Heart right ventricle (tissue), 16 donors: ENCODE data around the gene FOXN4. TPM values are rescaled to one million over a fixed set of nuclear protein-coding genes. Genes with fewer than 3 reads are reported as not detected.

Experiments used
- ATAC-seq, 8 donors: fragments of 200-7000 bp; cut with Tn5 transposase; one replicate each; pipeline ENCODE4 v1.9.1; 2020; ENCODE audit warnings: mild to moderate bottlenecking in 8 of 8, moderate library complexity in 8 of 8, moderate number of reproducible peaks in 1 of 8
- DNase-seq, 2 donors: peaks; one replicate each; pipeline ENCODE4 v3.0.0-alpha.2; 2020
- H3K27ac ChIP-seq, 10 donors: fragments of 200-600 bp; sonication (generic) in 2 of 10; one replicate each; pipeline versions ENCODE4 v1.5.0 to v1.8.0; 2020 to 2022; ENCODE audit warnings: mild to moderate bottlenecking in 3 of 10
- H3K27me3 ChIP-seq, 7 donors: fragments of 200-600 bp; one replicate each; pipeline ENCODE4 v1.8.0; 2021 to 2022; ENCODE audit warnings: mild to moderate bottlenecking in 2 of 7
- H3K36me3 ChIP-seq, 9 donors: fragments of 200-600 bp; sonication (generic) in 1 of 9; one replicate each; pipeline versions ENCODE4 v1.5.0 to v1.8.0; 2020 to 2022; ENCODE audit warnings: mild to moderate bottlenecking in 2 of 9
- H3K4me1 ChIP-seq, 9 donors: fragments of 200-600 bp; sonication (generic) in 1 of 9; one replicate each; pipeline versions ENCODE4 v1.5.0 to v1.8.0; 2020 to 2022; ENCODE audit warnings: mild to moderate bottlenecking in 4 of 9
- H3K4me3 ChIP-seq, 10 donors: fragments of 200-600 bp; sonication (generic) in 2 of 10; one replicate each; pipeline versions ENCODE4 v1.5.0 to v1.8.0; 2020 to 2022; ENCODE audit warnings: mild to moderate bottlenecking in 7 of 10, moderate library complexity in 2 of 10
- H3K9me3 ChIP-seq, 11 donors: fragments of 200-600 bp in 10 of 11; sonication (generic) in 2 of 11; one replicate each; pipeline versions ENCODE4 v1.5.0 to v1.8.0; 2013 to 2022; ENCODE audit warnings: mild to moderate bottlenecking in 2 of 11, control low read depth in 1 of 11, moderate library complexity in 1 of 11
- WGBS, 2 donors: extraction: QIAGEN DNeasy Blood & Tissue Kit; methylation state at CpG; one replicate each; pipeline ENCODE4 v1.1.7; 2013; ENCODE audit warnings: inconsistent platforms in 1 of 2; 5-methylcytosine and 5-hydroxymethylcytosine counted together
- intact Hi-C, 10 donors: fragments of 100-400 bp; cut with DNase I; formaldehyde crosslinking; loops; one replicate each; pipeline versions ENCODE4 v1.11.1 to v1.14.2; 2022
- polyA plus RNA-seq, 2 donors: library from polyadenylated mRNA; stranded (reverse); fragments of 200-250 nt; gene quantifications; one replicate each; pipeline ENCODE4 v1.2.3, GENCODE V29; 2013
- total RNA-seq, 10 donors: library from RNA; stranded (reverse); fragmentation: NEBNext Ultra II Directional in 3 of 10; extraction: Animal tissue kit (Norgen Biotek cat#: 25700) in 3 of 10; gene quantifications; one replicate each; pipeline versions ENCODE4 v1.2.1 to v1.2.4, GENCODE V29; 2021 to 2023
- TF ChIP-seq, protein P1 (sequence below), 9 donors: fragments of 200-600 bp; sonication (generic) in 2 of 9; IDR thresholded peaks; one replicate each; pipeline versions ENCODE4 v1.5.0 to v1.8.0; 2021 to 2022; ENCODE audit warnings: antibody characterized with exemption in 9 of 9, mild to moderate bottlenecking in 5 of 9, moderate library complexity in 1 of 9
- donor health status: Arrhythmogenic right ventricular cardiomyopathy.
- donor health status: ischemic (EF 13 %, LVEDD 7.1; RV severe dilation, severe dysfunction).
- donor health status: healthy with polysubstance abuse.
- donor health status: DM: no; HTN: yes; CAD: no.
- donor health status: DM: no; HTN: no; CAD: no.
- donor health status: ischemic (EF 25% LVEDD 6.9; RV normal size, moderate dysfunction).
- donor health status: ischemic (EF 25% LVEDD 5.7; RV mildly dilated, moderate dysfunction).
- donor health status: healthy.
- donor health status: DM: yes; HTN: yes; CAD: no.
- donor health status: Ischemic cardiomyopathy.
- donor health status: ischemic (EF 35%, LVEDD 5.7; RV mildly dilated, moderate dysfunction).
- donor health status: nonischemic (EF 11% LVEDD 7.7; RV severe dilation, severe dysfunction).
- donor health status: DM: yes; HTN: yes; CAD: no.
- donor health status: PGD.
- donor health status: ischemic (EF 29% LVEDD 5.4; RV normal size, mild dysfunction).
- donor health status: nonischemic (EF 23%, LVEDD 6.1; RV moderate dilation, normal function).

The FOXN4 gene
- total and polyA plus RNA-seq, 12 donors: 0.07 to 0.19 TPM; not detected in 10

GRCh38 chr12:109356577-109356976 is 47.5 kb upstream of the FOXN4 start:
- Histone ChIP-seq H3K27me3 (peaks cover 0 to 21% (median 0%) of the 10 kb centered on the region in 7 donors), H3K27ac (no peak overlapping the region), H3K9me3 (no peaks in the 10 kb centered on the region), H3K4me3 (no peak overlapping the region), H3K4me1 (peaks cover 0 to 10% (median 0%) of the 10 kb centered on the region in 9 donors), H3K36me3 (no peaks in the 10 kb centered on the region)
- intact Hi-C loops: no loop called here
- TF ChIP-seq, protein P1, sequence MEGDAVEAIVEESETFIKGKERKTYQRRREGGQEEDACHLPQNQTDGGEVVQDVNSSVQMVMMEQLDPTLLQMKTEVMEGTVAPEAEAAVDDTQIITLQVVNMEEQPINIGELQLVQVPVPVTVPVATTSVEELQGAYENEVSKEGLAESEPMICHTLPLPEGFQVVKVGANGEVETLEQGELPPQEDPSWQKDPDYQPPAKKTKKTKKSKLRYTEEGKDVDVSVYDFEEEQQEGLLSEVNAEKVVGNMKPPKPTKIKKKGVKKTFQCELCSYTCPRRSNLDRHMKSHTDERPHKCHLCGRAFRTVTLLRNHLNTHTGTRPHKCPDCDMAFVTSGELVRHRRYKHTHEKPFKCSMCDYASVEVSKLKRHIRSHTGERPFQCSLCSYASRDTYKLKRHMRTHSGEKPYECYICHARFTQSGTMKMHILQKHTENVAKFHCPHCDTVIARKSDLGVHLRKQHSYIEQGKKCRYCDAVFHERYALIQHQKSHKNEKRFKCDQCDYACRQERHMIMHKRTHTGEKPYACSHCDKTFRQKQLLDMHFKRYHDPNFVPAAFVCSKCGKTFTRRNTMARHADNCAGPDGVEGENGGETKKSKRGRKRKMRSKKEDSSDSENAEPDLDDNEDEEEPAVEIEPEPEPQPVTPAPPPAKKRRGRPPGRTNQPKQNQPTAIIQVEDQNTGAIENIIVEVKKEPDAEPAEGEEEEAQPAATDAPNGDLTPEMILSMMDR (IDR thresholded peaks at IDR 0.05): no peak
- no peak for ATAC-seq
- 63 to 64% methylated on average over 3 of the region's 3 CpGs for WGBS, 2 donors
- no peak for DNase-seq

DNA sequence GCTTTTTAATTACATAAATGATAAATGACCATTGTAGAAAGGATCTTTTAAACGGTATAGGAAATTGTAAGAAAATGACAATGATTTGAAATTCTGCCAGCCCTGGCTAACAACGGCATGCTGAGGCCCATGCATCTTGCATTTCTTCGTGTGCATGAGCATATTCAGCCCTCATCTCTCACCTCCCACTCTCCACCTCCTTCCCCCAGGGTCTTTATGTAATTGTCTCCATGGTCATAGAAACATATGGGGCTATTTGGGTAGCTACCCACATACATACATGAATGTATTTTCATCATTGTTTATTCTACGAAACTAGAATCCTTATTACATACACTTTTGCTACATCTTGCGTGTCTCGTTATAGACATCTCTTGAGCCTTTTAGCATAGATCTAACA is 43.1 kb upstream of the FOXN4 start:
- H3K4me3 ChIP-seq: no peak overlapping the region
- 53 to 71% methylated on average over 6 of the region's 6 CpGs for WGBS, 2 donors
- H3K36me3 ChIP-seq: no peaks in the 10 kb centered on the region
- ATAC-seq (no peak), DNase-seq (no peak)
- TF ChIP-seq, protein P1 (IDR thresholded peaks at IDR 0.05): no peak
- intact Hi-C loops: no loop called here
- peaks cover 0 to 12% (median 0%) of the 10 kb centered on the region in 7 donors for H3K27me3 ChIP-seq
- no peaks in the 10 kb centered on the region for H3K9me3 ChIP-seq
- no peaks in the 10 kb centered on the region for H3K4me1 ChIP-seq
- H3K27ac ChIP-seq: no peak overlapping the region

DNA sequence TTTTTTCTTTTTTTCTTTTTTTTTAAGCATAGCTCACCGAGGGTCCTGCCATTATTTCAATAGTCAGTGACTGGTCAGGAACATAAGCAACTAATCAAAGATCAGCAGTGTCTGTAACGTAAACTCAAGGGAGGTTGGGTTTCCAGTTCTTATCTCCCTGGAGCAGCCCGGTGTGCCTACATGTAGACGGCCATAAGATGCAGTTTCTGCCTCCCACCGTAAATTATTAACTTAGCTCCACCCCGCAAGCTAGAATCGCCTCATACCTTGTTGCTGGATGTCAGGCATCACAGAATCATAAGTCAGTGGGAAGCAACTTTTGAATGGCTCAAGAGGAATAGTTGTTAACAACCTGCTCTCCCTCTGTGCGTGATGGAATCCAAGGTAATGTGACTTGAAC is 38.5 kb upstream of the FOXN4 start, which contains the start of gene MYO1H:
MYO1H (plus strand) TSS at position 312 of the 400 bp plus-strand sequence; CDS start at position 373, 61 bp downstream.
- peaks cover 0 to 10% (median 3%) of the 10 kb centered on the region in 7 donors for H3K27me3 ChIP-seq
- peaks cover 0 to 5% (median 0%) of the 10 kb centered on the region in 11 donors for H3K9me3 ChIP-seq
- DNase-seq (no peak), ATAC-seq (no peak)
- intact Hi-C loops: no loop called here
- WGBS, 2 donors: 82 to 85% methylated on average over 8 of the region's 8 CpGs
- H3K4me3 ChIP-seq: no peak within 1 kb of the TSS
- H3K36me3 ChIP-seq: no peaks in the 10 kb centered on the region
- no peak within 1 kb of the TSS for H3K27ac ChIP-seq
- TF ChIP-seq, protein P1 (IDR thresholded peaks at IDR 0.05): no peak
- H3K4me1 ChIP-seq: no peaks in the 10 kb centered on the region

GRCh38 chr12:109346920-109347319 is 37.8 kb upstream of the FOXN4 start:
- no peaks in the 10 kb centered on the region for H3K36me3 ChIP-seq
- intact Hi-C loops: no loop called here
- no peak for ATAC-seq
- 82 to 91% methylated on average over 3 of the region's 3 CpGs for WGBS, 2 donors
- peaks cover 0 to 5% (median 0%) of the 10 kb centered on the region in 11 donors for H3K9me3 ChIP-seq
- no peak overlapping the region for H3K27ac ChIP-seq
- no peaks in the 10 kb centered on the region for H3K4me1 ChIP-seq
- H3K4me3 ChIP-seq: no peak overlapping the region
- peaks cover 0 to 10% (median 0%) of the 10 kb centered on the region in 7 donors for H3K27me3 ChIP-seq
- TF ChIP-seq, protein P1 (IDR thresholded peaks at IDR 0.05): no peak
- DNase-seq: no peak
